Activated T-cell treated with anti-CD3 and anti-CD28 coated beads for 1 hour (primary cell): ENCODE data around the gene TSPEAR.
"Not testable (repeated sequence)": the region's sequence is repeated elsewhere in the genome, so short reads cannot be mapped to it uniquely, and the experiment has no call there.

ENCODE experiments used
- DNase-seq: peaks from one replicate; pipeline ENCODE4 v3.0.0-alpha.2; 2020; ENCODE audit warnings: low read depth

TSPEAR gene

GRCh38 chr21:44603911-44604310 is 107.5 kb downstream of the TSPEAR start:
- no peak for DNase-seq

- DNase-seq: no peak
These were observed 108.1 kb downstream of the TSPEAR start for GRCh38 chr21:44603109-44603875.

GRCh38 chr21:44602463-44602850 is 108.9 kb downstream of the TSPEAR start:
- DNase-seq: no peak

GRCh38 chr21:44601596-44602462 is 109.5 kb downstream of the TSPEAR start:
- DNase-seq: no peak

GRCh38 chr21:44601091-44601490 is 110.3 kb downstream of the TSPEAR start:
- DNase-seq: not testable (repeated sequence)

- DNase-seq: not testable (repeated sequence)
These were observed 111.0 kb downstream of the TSPEAR start, which contains the start of gene KRTAP10-7 for GRCh38 chr21:44600118-44600978. Gene KRTAP10-7 (plus strand): TSS chr21:44600597. CDS start chr21:44600622, 25 bp downstream.

- DNase-seq: no peak
These were observed 111.9 kb downstream of the TSPEAR start for GRCh38 chr21:44599264-44600029.

GRCh38 chr21:44598061-44598460 is 113.3 kb downstream of the TSPEAR start:
- DNase-seq: no peak

- DNase-seq: no peak
These were observed 115.2 kb downstream of the TSPEAR start for GRCh38 chr21:44596068-44596725.

- no peak for DNase-seq
These were observed 115.8 kb downstream of the TSPEAR start for GRCh38 chr21:44595524-44595923.

GRCh38 chr21:44594406-44594916 is 116.9 kb downstream of the TSPEAR start:
- DNase-seq: no peak

GRCh38 chr21:44593598-44594405 is 117.6 kb downstream of the TSPEAR start:
- no peak for DNase-seq

GRCh38 chr21:44592446-44593311 is 118.7 kb downstream of the TSPEAR start, which contains the start of gene KRTAP10-6:
Gene KRTAP10-6 (minus strand): TSS chr21:44592505. CDS start chr21:44592484, 21 bp downstream.
- DNase-seq: no peak

GRCh38 chr21:44591801-44592130 is 119.6 kb downstream of the TSPEAR start:
- not testable (repeated sequence) for DNase-seq

GRCh38 chr21:44590897-44591800 is 120.2 kb downstream of the TSPEAR start:
- not testable (repeated sequence) for DNase-seq

- DNase-seq: no peak
These were observed 121.1 kb downstream of the TSPEAR start for GRCh38 chr21:44590311-44590721.

- no peak for DNase-seq
These were observed 121.6 kb downstream of the TSPEAR start for GRCh38 chr21:44589586-44590305.
